GM21390 (cell line): Measurements from ENCODE around the gene KRTAP22-2.

Source experiments
- ATAC-seq: cut with Tn5 transposase; IDR thresholded peaks from one replicate; pipeline ENCODE4 v1.9.1; 2021; ENCODE audit not compliant: unreplicated experiment

KRTAP22-2 gene

DNA sequence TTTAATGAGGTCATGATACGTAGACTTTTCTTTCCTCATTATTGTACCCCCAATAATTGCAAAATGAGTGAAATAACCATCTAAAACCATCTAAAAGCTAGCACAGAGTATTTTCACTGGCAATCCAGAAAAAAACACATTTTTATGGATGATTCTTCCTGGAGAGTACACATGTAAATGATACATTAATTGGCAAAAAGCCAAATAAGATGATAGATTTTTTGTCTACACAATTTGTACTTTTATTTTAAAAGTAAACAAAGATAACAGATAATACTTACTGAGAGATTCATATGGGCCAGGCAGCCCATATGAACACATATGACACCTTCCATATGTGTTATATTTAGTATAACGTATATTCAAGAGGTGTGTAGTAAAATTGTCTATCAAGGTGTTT, 26.6 kb downstream of the KRTAP22-2 start:
- ATAC-seq, result no peak

GRCh38 chr21:30563072-30563471, 27.1 kb downstream of the KRTAP22-2 start:
- no peak for ATAC-seq

- ATAC-seq, result no peak
Observed at GRCh38 chr21:30561957-30562356, 28.2 kb downstream of the KRTAP22-2 start.

DNA sequence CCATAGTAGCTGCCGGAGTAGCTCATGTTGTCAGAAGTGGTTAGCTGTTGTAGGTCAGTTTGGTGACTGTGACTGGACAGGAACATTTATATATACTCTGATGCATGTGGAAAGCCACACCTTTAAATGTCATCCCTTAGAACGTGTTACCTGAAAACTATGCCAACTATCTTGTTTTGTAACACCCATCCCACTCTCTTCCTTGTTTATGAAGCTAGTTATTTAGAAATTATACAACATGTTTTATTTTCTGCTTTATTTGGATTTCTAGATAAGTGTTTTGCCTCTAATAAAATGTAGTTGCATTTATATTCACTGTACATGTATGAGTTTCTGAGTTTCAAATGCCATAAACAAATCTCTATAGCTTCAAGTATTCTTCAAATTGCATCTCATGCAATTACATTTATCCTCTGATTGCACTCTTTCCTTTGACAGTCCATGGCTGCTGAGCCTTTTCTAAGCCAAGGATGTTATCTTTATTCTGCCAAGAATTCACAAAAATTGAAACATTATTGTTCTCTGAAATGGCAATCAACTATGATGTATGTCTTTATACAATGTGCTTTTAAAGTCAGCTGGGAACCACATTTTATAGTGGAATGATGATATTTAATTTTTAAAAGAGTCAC, 28.8 kb downstream of the KRTAP22-2 start, which contains the start of gene KRTAP19-7:
TSS of gene KRTAP19-7 (minus strand) at position 51 of the 632 bp plus-strand sequence. CDS start at position 26, 25 bp downstream.
- no peak for ATAC-seq

DNA sequence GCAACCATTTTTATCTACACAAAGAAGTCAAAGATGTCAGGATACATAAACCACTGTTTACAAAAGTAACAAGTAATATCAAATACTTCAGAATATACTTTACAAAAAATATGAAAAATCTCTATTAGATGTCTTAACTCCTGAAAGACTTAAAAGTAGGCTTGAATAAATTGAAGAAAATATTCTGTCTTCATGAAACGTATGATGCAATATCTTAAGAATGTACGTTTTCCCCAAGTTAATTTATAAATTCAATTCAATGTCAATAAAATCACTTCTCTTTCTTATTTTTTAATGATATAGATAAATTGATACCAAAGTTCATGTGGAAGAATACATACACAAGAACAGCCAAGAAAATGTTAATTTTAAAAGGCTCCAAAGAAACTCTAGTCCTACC, 35.1 kb downstream of the KRTAP22-2 start:
- ATAC-seq, result no peak

- ATAC-seq, result no peak
Observed at GRCh38 chr21:30552782-30553181, 37.4 kb downstream of the KRTAP22-2 start.

- ATAC-seq, result no peak
Observed at GRCh38 chr21:30541764-30542163, 48.4 kb downstream of the KRTAP22-2 start, which contains the start of gene KRTAP19-6. TSS of gene KRTAP19-6 (minus strand) at chr21:30541864. CDS start at chr21:30541833, 31 bp downstream.
